Measurements from ENCODE around the gene DCC. TPM values are rescaled to one million over a fixed set of nuclear protein-coding genes. Genes with fewer than 3 reads are reported as not detected.

DCC gene
- total and polyA plus RNA-seq, 2 experiments from 2014 or later = 0.53 to 0.73 TPM

GRCh38 chr18:53560546-53560945 lies 1220.5 kb downstream of the DCC start (continued):
- TF ChIP-seq ETS1 (IDR thresholded peaks at IDR 0.05) (no peak), JUNB (IDR thresholded peaks at IDR 0.05; ENCODE audit: unreplicated experiment) (no peak), EZH2 (IDR thresholded peaks at IDR 0.05; ENCODE audit: low read depth, unreplicated experiment) (no peak), CREB1 (CRISPR knock-in tag; IDR thresholded peaks at IDR 0.05; ENCODE audit: low read depth) (no peak)

GRCh38 chr18:53566626-53567025 lies 1226.6 kb downstream of the DCC start:
- H3K4me1 ChIP-seq (ENCODE audit: insufficient read depth) = peaks cover 11% of the 10 kb centered on the region; the same call in 1 of the 2 replicates
- H3K4me2 ChIP-seq = 0 out of 2 replicates have a peak overlapping the region, but pooled peaks have one; percentile 6
- H3K9me3 Mint-ChIP-seq = 0 out of 3 replicates have a peak, but pooled peaks cover 2% of the 10 kb centered on the region
- no peaks in the 10 kb centered on the region for H4K20me1 ChIP-seq (replicated peaks; ENCODE audit: insufficient read depth)
- peaks cover 21% of the 10 kb centered on the region for H3K4me1 Mint-ChIP-seq
- H3K27ac Mint-ChIP-seq = peak overlapping the region; percentile 37
- TF ChIP-seq STAT1 (IDR thresholded peaks at IDR 0.05; ENCODE audit: unreplicated experiment) (no peak), NANOG (IDR thresholded peaks at IDR 0.05; ENCODE audit: borderline replicate concordance) (peak; percentile 92), CREB1 (CRISPR knock-in tag; IDR thresholded peaks at IDR 0.05; ENCODE audit: low read depth) (peak; percentile 43; the same call in 1 of the 2 replicates)
- H3K27me3 ChIP-seq (ENCODE audit: insufficient read depth) = no peaks in the 10 kb centered on the region
- H3K36me3 ChIP-seq (ENCODE audit: insufficient read depth) = no peaks in the 10 kb centered on the region
- no peaks in the 10 kb centered on the region for H3K79me2 ChIP-seq (replicated peaks; ENCODE audit: insufficient read depth)
- H3K4me3 ChIP-seq = no peak overlapping the region
- peaks cover 2% of the 10 kb centered on the region for H3K27me3 Mint-ChIP-seq (ENCODE audit: insufficient read depth, low read depth, poor library complexity)
- 0 out of 3 replicates have a peak overlapping the region, but pooled peaks have one; percentile 6 for H3K4me3 Mint-ChIP-seq
- H3F3A ChIP-seq (replicated peaks; ENCODE audit: low read depth) = no peaks in the 10 kb centered on the region
- peak; percentile 62 for ATAC-seq
- no peak overlapping the region for H2AFZ ChIP-seq
- peak; percentile 44 for DNase-seq (ENCODE audit: low spot score)
- H3K27ac ChIP-seq (ENCODE audit: low read depth) = peak overlapping the region; percentile 8; the same call in 1 of the 2 replicates
- H3K9me2 ChIP-seq (ENCODE audit: insufficient read depth) = peaks cover 4% of the 10 kb centered on the region; the same call in 1 of the 2 replicates
- H3K36me3 Mint-ChIP-seq (ENCODE audit: low read depth) = peaks cover 5% of the 10 kb centered on the region; the same call in 1 of the 3 replicates

- Histone ChIP-seq H4K20me1 (replicated peaks; ENCODE audit: insufficient read depth) (no peaks in the 10 kb centered on the region), H3K79me2 (replicated peaks; ENCODE audit: insufficient read depth) (no peaks in the 10 kb centered on the region), H3F3A (replicated peaks; ENCODE audit: low read depth) (no peaks in the 10 kb centered on the region), H3K4me3 (no peak overlapping the region), H3K27ac (ENCODE audit: low read depth) (peak overlapping the region; percentile 8; the same call in 1 of the 2 replicates), H3K4me1 (ENCODE audit: insufficient read depth) (peaks cover 11% of the 10 kb centered on the region; the same call in 1 of the 2 replicates), H3K9me2 (ENCODE audit: insufficient read depth) (peaks cover 4% of the 10 kb centered on the region; the same call in 1 of the 2 replicates), H3K27me3 (ENCODE audit: insufficient read depth) (no peaks in the 10 kb centered on the region), H3K4me2 (no peak overlapping the region), H2AFZ (no peak overlapping the region), H3K36me3 (ENCODE audit: insufficient read depth) (no peaks in the 10 kb centered on the region)
- ATAC-seq (peak; percentile 43; the same call in 2 of the 3 replicates), DNase-seq (ENCODE audit: low spot score) (peak; percentile 73)
- Mint-ChIP-seq H3K4me1 (peaks cover 21% of the 10 kb centered on the region), H3K36me3 (ENCODE audit: low read depth) (peaks cover 3% of the 10 kb centered on the region; the same call in 1 of the 3 replicates), H3K9me3 (no peaks in the 10 kb centered on the region), H3K27ac (peak overlapping the region; percentile 54; the same call in 1 of the 2 replicates), H3K27me3 (ENCODE audit: insufficient read depth, low read depth, poor library complexity) (peaks cover 2% of the 10 kb centered on the region), H3K4me3 (no peak overlapping the region)
- TF ChIP-seq STAT1 (IDR thresholded peaks at IDR 0.05; ENCODE audit: unreplicated experiment) (no peak), POLR2AphosphoS5 (IDR thresholded peaks at IDR 0.05; ENCODE audit: low read depth) (no peak), ZNF114 (CRISPR knock-in tag; IDR thresholded peaks at IDR 0.05) (no peak), EZH2phosphoT487 (IDR thresholded peaks at IDR 0.05; ENCODE audit: unreplicated experiment) (no peak), ETS1 (IDR thresholded peaks at IDR 0.05) (no peak), NANOG (IDR thresholded peaks at IDR 0.05; ENCODE audit: borderline replicate concordance) (no peak), REST (IDR thresholded peaks at IDR 0.05; ENCODE audit: unreplicated experiment) (no peak), CREB1 (CRISPR knock-in tag; IDR thresholded peaks at IDR 0.05; ENCODE audit: low read depth) (no peak), ZNF331 (CRISPR knock-in tag; IDR thresholded peaks at IDR 0.05; ENCODE audit: low read depth) (no peak), EZH2 (IDR thresholded peaks at IDR 0.05; ENCODE audit: low read depth, unreplicated experiment) (no peak), JUNB (IDR thresholded peaks at IDR 0.05; ENCODE audit: unreplicated experiment) (no peak)
Observed at GRCh38 chr18:53567929-53568574, 1228.1 kb downstream of the DCC start.

Measured in GM23338 (cell line).